ENCODE measurements around the gene FAM3C. TPM values are rescaled to one million over a fixed set of nuclear protein-coding genes. Genes with fewer than 3 reads are reported as not detected.

The FAM3C gene
- polyA plus RNA-seq, 1 donor from 2014 or later = 61.8 TPM

DNA sequence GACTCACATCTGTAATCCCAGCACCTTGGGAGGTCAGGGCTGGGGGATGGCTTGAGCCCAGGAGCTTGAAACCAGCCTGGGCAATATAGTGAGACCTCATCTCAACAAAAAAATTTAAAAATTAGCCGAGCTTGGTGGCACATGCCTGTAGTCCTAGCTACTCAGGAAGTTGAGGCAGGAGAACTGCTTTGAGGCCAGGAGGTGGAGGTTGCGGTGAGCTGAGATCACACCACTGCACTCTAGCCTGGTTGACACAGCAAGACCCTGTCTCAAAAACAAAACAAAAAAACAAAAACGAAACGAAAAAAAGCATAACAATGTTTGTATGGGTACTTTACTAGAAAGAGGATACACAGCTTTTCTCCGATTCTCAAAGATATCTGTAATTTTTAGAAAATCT, 35.5 kb downstream of the FAM3C start:
- H3F3A ChIP-seq (ENCODE audit: insufficient read depth, low read length, poor library complexity, severe bottlenecking) = no peaks in the 10 kb centered on the region
- no peak overlapping the region for H3K4me2 ChIP-seq (ENCODE audit: low read length)
- no peaks in the 10 kb centered on the region for H3K79me2 ChIP-seq (replicated peaks; ENCODE audit: insufficient read depth, low read length)
- no peak overlapping the region for H3K9ac ChIP-seq (ENCODE audit: low read length)
- H3K27ac ChIP-seq (ENCODE audit: low read length) = no peak overlapping the region
- H3K36me3 ChIP-seq (ENCODE audit: insufficient read depth, low read length) = no peaks in the 10 kb centered on the region
- no peaks in the 10 kb centered on the region for H3K27me3 ChIP-seq (ENCODE audit: insufficient read depth, low read depth, low read length)
- H4K20me1 ChIP-seq (ENCODE audit: insufficient read depth) = no peaks in the 10 kb centered on the region
- H2AFZ ChIP-seq (ENCODE audit: low read depth, low read length) = no peak overlapping the region
- H3K9me2 ChIP-seq (ENCODE audit: insufficient read depth, low read length) = no peaks in the 10 kb centered on the region
- TF ChIP-seq TAF1 (IDR thresholded peaks at IDR 0.05; ENCODE audit: low read depth) = no peak
- no peak for TF ChIP-seq REST (IDR thresholded peaks at IDR 0.05; ENCODE audit: borderline replicate concordance)
- no peak for TF ChIP-seq SMC3 (conservative IDR thresholded peaks at IDR 0.05; ENCODE audit: poor library complexity)
- TF ChIP-seq POLR2AphosphoS5 (IDR thresholded peaks at IDR 0.05) = no peak
- no peak for TF ChIP-seq EP300 (conservative IDR thresholded peaks at IDR 0.05; ENCODE audit: poor library complexity, severe bottlenecking)
- TF ChIP-seq EZH2 (IDR thresholded peaks at IDR 0.05; ENCODE audit: borderline replicate concordance, insufficient read depth, low read length, poor library complexity, severe bottlenecking) = no peak
- TF ChIP-seq MXI1 (conservative IDR thresholded peaks at IDR 0.05; ENCODE audit: poor library complexity, severe bottlenecking) = no peak
- no peak for TF ChIP-seq RAD21 (conservative IDR thresholded peaks at IDR 0.05)
- no peak for TF ChIP-seq CTCF (IDR thresholded peaks at IDR 0.05; ENCODE audit: poor library complexity, severe bottlenecking)
- no peak overlapping the region for H3K4me3 ChIP-seq (ENCODE audit: low read length)
- H3K9me3 ChIP-seq (ENCODE audit: low read length) = no peaks in the 10 kb centered on the region

DNA sequence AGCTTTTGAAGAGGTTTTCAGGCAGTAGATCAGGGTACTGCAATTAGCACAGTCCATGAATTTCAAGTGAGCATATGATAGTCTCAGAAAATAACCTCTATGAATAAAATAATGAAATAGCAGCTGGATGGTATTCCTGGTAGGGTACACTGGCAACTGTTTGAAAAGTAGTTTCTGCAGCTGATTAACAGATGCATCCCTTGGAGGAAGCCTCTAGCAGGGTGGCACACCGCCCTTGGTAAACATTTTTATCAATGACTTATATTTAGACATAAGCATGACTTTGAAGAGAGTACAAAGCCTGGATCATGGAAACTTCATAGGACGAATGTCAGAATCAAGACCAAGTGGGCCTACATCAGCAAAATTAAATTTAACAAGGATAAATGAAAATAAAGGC, 40.5 kb downstream of the FAM3C start:
- H3K27ac ChIP-seq (ENCODE audit: low read length) = no peak overlapping the region
- TF ChIP-seq CTCF (IDR thresholded peaks at IDR 0.05; ENCODE audit: poor library complexity, severe bottlenecking) (no peak), SMC3 (conservative IDR thresholded peaks at IDR 0.05; ENCODE audit: poor library complexity) (no peak), EZH2 (IDR thresholded peaks at IDR 0.05; ENCODE audit: borderline replicate concordance, insufficient read depth, low read length, poor library complexity, severe bottlenecking) (no peak), EP300 (conservative IDR thresholded peaks at IDR 0.05; ENCODE audit: poor library complexity, severe bottlenecking) (no peak), POLR2AphosphoS5 (IDR thresholded peaks at IDR 0.05) (no peak), REST (IDR thresholded peaks at IDR 0.05; ENCODE audit: borderline replicate concordance) (no peak), TAF1 (IDR thresholded peaks at IDR 0.05; ENCODE audit: low read depth) (no peak), RAD21 (conservative IDR thresholded peaks at IDR 0.05) (no peak), MXI1 (conservative IDR thresholded peaks at IDR 0.05; ENCODE audit: poor library complexity, severe bottlenecking) (no peak)
- no peak overlapping the region for H3K4me3 ChIP-seq (ENCODE audit: low read length)
- no peaks in the 10 kb centered on the region for H3F3A ChIP-seq (ENCODE audit: insufficient read depth, low read length, poor library complexity, severe bottlenecking)
- H3K36me3 ChIP-seq (ENCODE audit: insufficient read depth, low read length) = no peaks in the 10 kb centered on the region
- no peak overlapping the region for H2AFZ ChIP-seq (ENCODE audit: low read depth, low read length)
- no peaks in the 10 kb centered on the region for H3K9me2 ChIP-seq (ENCODE audit: insufficient read depth, low read length)
- no peak overlapping the region for H3K9ac ChIP-seq (ENCODE audit: low read length)
- no peaks in the 10 kb centered on the region for H3K79me2 ChIP-seq (replicated peaks; ENCODE audit: insufficient read depth, low read length)
- no peak overlapping the region for H3K4me2 ChIP-seq (ENCODE audit: low read length)
- H4K20me1 ChIP-seq (ENCODE audit: insufficient read depth) = no peaks in the 10 kb centered on the region
- no peaks in the 10 kb centered on the region for H3K9me3 ChIP-seq (ENCODE audit: low read length)
- no peaks in the 10 kb centered on the region for H3K27me3 ChIP-seq (ENCODE audit: insufficient read depth, low read depth, low read length)
